HEK293 (cell line): Measurements from ENCODE around the gene ZNF70.
A peak's percentile ranks its signal among the peaks of the same experiment; 100 is the strongest.

Experiments used
- CTCF ChIA-PET: fragments of 350-600 bp; formaldehyde crosslinking; extraction: SDS; loops from one replicate; lab custom pipeline; 2021; ENCODE audit warnings: antibody characterized with exemption; lab: Yijun Ruan, JAX
- POLR2A ChIA-PET: fragments of 300-600 bp; formaldehyde crosslinking; extraction: SDS; loops from one replicate; lab custom pipeline; 2020; ENCODE audit warnings: antibody characterized with exemption, inconsistent platforms; lab: Yijun Ruan, JAX
- H3K27ac ChIP-seq: fragments of 200-500 bp; sonication (Bioruptor generic); 2 replicates; pipeline ENCODE4 v1.5.1; 2014; ENCODE audit warnings: low read depth, low read length, control low read depth, inconsistent platforms; ENCODE audit errors: extremely low read depth
- H3K36me3 ChIP-seq, 2 experiments: fragments of 200-500 bp in 1 of 2; sonication (Bioruptor generic) in 1 of 2; 1 replicate in 1 of 2; 2 replicates in 1 of 2; pipeline ENCODE4 v1.5.1; 2014 to 2017; ENCODE audit warnings: inconsistent platforms in 2 of 2, low read length in 2 of 2; ENCODE audit not compliant: control insufficient read depth in 2 of 2, insufficient read depth in 1 of 2
- H3K4me1 ChIP-seq: fragments of 200-500 bp; sonication (Bioruptor generic); 2 replicates; pipeline ENCODE4 v1.5.1; 2014; ENCODE audit warnings: mild to moderate bottlenecking, low read length, inconsistent platforms; ENCODE audit not compliant: control insufficient read depth, insufficient read depth
- H3K4me3 ChIP-seq: 2 replicates; pipeline ENCODE4 v1.5.1; 2011; ENCODE audit warnings: low read depth, mild to moderate bottlenecking, control low read depth, low read length, moderate library complexity
- H3K9me3 ChIP-seq: fragments of 200-500 bp; sonication (Bioruptor generic); 2 replicates; pipeline ENCODE4 v1.5.1; 2014; ENCODE audit warnings: low read depth, low read length, inconsistent platforms; ENCODE audit not compliant: control insufficient read depth, insufficient read depth
- ATF2 ChIP-seq: fragments of 450-650 bp; formaldehyde crosslinking; IDR thresholded peaks from 2 replicates; pipeline ENCODE4 v1.5.1; 2016; ENCODE audit warnings: missing biosample characterization, missing genetic modification characterization, low read depth
- GLIS2 ChIP-seq: fragments of 450-650 bp; formaldehyde crosslinking; IDR thresholded peaks from 2 replicates; pipeline ENCODE4 v1.5.1; 2016; ENCODE audit warnings: missing biosample characterization, missing genetic modification characterization
- OVOL3 ChIP-seq: fragments of 450-650 bp; formaldehyde crosslinking; IDR thresholded peaks from 2 replicates; pipeline ENCODE4 v1.5.1; 2016; ENCODE audit warnings: missing biosample characterization, missing genetic modification characterization
- SETDB1 ChIP-seq: IDR thresholded peaks from one replicate; pipeline ENCODE4 v1.6.1; 2017; ENCODE audit warnings: mild to moderate bottlenecking, low read length, moderate library complexity, mixed read lengths; ENCODE audit not compliant: insufficient read length
- SP2 ChIP-seq: fragments of 450-650 bp; formaldehyde crosslinking; IDR thresholded peaks from 2 replicates; pipeline ENCODE4 v1.5.1; 2016; ENCODE audit warnings: missing biosample characterization, missing genetic modification characterization
- ZFHX2 ChIP-seq: fragments of 450-650 bp; formaldehyde crosslinking; conservative IDR thresholded peaks from 2 replicates; pipeline ENCODE4 v1.5.1; 2016; ENCODE audit warnings: missing biosample characterization, missing genetic modification characterization
- ZNF155 ChIP-seq: fragments of 450-650 bp; formaldehyde crosslinking; IDR thresholded peaks from 2 replicates; pipeline ENCODE4 v1.5.1; 2016; ENCODE audit warnings: missing biosample characterization, missing genetic modification characterization
- ZNF214 ChIP-seq: fragments of 450-650 bp; formaldehyde crosslinking; IDR thresholded peaks from 2 replicates; pipeline ENCODE4 v1.5.1; 2017; ENCODE audit warnings: missing biosample characterization, mild to moderate bottlenecking, missing genetic modification characterization, borderline replicate concordance
- ZNF23 ChIP-seq: fragments of 450-650 bp; formaldehyde crosslinking; IDR thresholded peaks from 2 replicates; pipeline ENCODE4 v1.5.1; 2016; ENCODE audit warnings: missing biosample characterization, missing genetic modification characterization, borderline replicate concordance
- ZNF248 ChIP-seq: fragments of 450-650 bp; formaldehyde crosslinking; IDR thresholded peaks from 2 replicates; pipeline ENCODE4 v1.5.1; 2017; ENCODE audit warnings: missing biosample characterization, missing genetic modification characterization
- ZNF280C ChIP-seq: fragments of 450-650 bp; formaldehyde crosslinking; IDR thresholded peaks from 2 replicates; pipeline ENCODE4 v1.5.1; 2016; ENCODE audit warnings: missing biosample characterization, missing genetic modification characterization
- ZNF449 ChIP-seq: fragments of 450-650 bp; formaldehyde crosslinking; IDR thresholded peaks from 2 replicates; pipeline ENCODE4 v1.5.1; 2017; ENCODE audit warnings: missing biosample characterization, mild to moderate bottlenecking, missing genetic modification characterization, moderate library complexity
- ZNF596 ChIP-seq: fragments of 450-650 bp; IDR thresholded peaks from 2 replicates; pipeline ENCODE4 v1.5.0; 2018; ENCODE audit warnings: missing biosample characterization, mild to moderate bottlenecking, missing genetic modification characterization, moderate library complexity
- ZNF623 ChIP-seq: fragments of 450-650 bp; formaldehyde crosslinking; IDR thresholded peaks from 2 replicates; pipeline ENCODE4 v1.5.1; 2016; ENCODE audit warnings: missing biosample characterization, missing genetic modification characterization
- ZNF629 ChIP-seq: fragments of 450-650 bp; formaldehyde crosslinking; IDR thresholded peaks from 2 replicates; pipeline ENCODE4 v1.5.1; 2017; ENCODE audit warnings: missing biosample characterization, missing genetic modification characterization
- ZNF692 ChIP-seq: fragments of 450-650 bp; formaldehyde crosslinking; IDR thresholded peaks from 2 replicates; pipeline ENCODE4 v1.5.1; 2016; ENCODE audit warnings: missing biosample characterization, missing genetic modification characterization
- ZSCAN23 ChIP-seq: fragments of 450-650 bp; formaldehyde crosslinking; IDR thresholded peaks from 2 replicates; pipeline ENCODE4 v1.5.1; 2016; ENCODE audit warnings: missing biosample characterization, missing genetic modification characterization
- TF ChIP-seq, protein P1 (sequence below): fragments of 450-650 bp; formaldehyde crosslinking; IDR thresholded peaks from 2 replicates; pipeline ENCODE4 v1.5.1; 2016; ENCODE audit warnings: missing biosample characterization, missing genetic modification characterization

The ZNF70 gene

DNA sequence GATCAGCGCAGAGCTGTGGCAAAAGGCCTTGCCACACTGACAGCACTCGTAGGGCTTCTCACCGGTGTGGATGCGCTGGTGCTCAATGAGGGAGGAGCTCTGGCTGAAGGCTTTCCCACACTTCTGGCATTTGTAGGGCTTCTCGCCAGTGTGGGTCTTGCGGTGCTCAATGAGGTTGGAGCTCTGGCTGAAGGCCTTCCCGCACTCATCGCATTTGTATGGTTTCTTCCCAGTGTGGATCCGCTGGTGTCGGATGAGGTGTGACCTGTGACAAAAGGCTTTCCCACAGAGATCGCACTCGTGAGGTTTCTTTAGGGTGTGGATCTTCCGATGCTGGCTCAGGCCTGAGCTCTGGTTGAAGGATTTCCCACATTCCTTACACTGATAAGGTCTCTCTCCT lies 6.9 kb downstream of the ZNF70 start:
- Histone ChIP-seq H3K4me3 (no peak overlapping the region), H3K4me1 (no peaks in the 10 kb centered on the region), H3K36me3 (peaks cover 13 to 48% of the 10 kb centered on the region in 2 experiments), H3K9me3 (no peaks in the 10 kb centered on the region), H3K27ac (no peak overlapping the region)
- CTCF ChIA-PET = interaction anchor here (0.7 kb wide), 1 partner anchor 538 kb away, joined by 3 read pairs; no protein-coding TSS in a partner anchor
- no peak for TF ChIP-seq ZNF23 (tag by site-specific recombination)
- TF ChIP-seq SETDB1 = peak; percentile 77
- TF ChIP-seq ZNF596 (tag by site-specific recombination) = no peak
- TF ChIP-seq ZNF155 = no peak
- no peak for TF ChIP-seq ZNF623 (tag by site-specific recombination)
- TF ChIP-seq ZNF248 (tag by site-specific recombination) = no peak
- TF ChIP-seq OVOL3 (tag by site-specific recombination) = no peak
- no peak for TF ChIP-seq ZSCAN23 (tag by site-specific recombination)
- TF ChIP-seq ZNF214 (tag by site-specific recombination) = peak; percentile 51; the same call in 1 of the 2 replicates
- POLR2A ChIA-PET = interaction anchor here (0.6 to 2.0 kb wide), 2 partner anchors 18 to 27 kb away, joined by 3 to 7 read pairs; no protein-coding TSS in a partner anchor

GRCh38 chr22:23743303-23743705 lies 7.6 kb downstream of the ZNF70 start:
- POLR2A ChIA-PET = no interaction called here

GRCh38 chr22:23742505-23743264 lies 8.2 kb downstream of the ZNF70 start:
- TF ChIP-seq ZNF692 (tag by site-specific recombination) (no peak), ZNF214 (tag by site-specific recombination) (peak; percentile 45; the same call in 1 of the 2 replicates), ATF2 (tag by site-specific recombination) (no peak), SP2 (tag by site-specific recombination) (no peak), ZNF449 (tag by site-specific recombination) (no peak), ZNF280C (tag by site-specific recombination) (no peak)
- TF ChIP-seq, all 188 proteins: peak for 1
- ChIA-PET CTCF (interaction anchor here (0.6 to 1.2 kb wide), 2 partner anchors 25 to 108 kb away, joined by 3 to 5 read pairs; partner anchors contain the start of gene CHCHD10), POLR2A (no interaction called here)
- peaks cover 13 to 48% of the 10 kb centered on the region in 2 experiments for H3K36me3 ChIP-seq
- H3K4me3 ChIP-seq = no peak overlapping the region
- H3K27ac ChIP-seq = no peak overlapping the region
- no peaks in the 10 kb centered on the region for H3K4me1 ChIP-seq
- no peaks in the 10 kb centered on the region for H3K9me3 ChIP-seq

More at GRCh38 chr22:23743303-23743705, 7.6 kb downstream of the ZNF70 start:
- CTCF ChIA-PET = no interaction called here
- no peak overlapping the region for H3K4me3 ChIP-seq
- no peak overlapping the region for H3K27ac ChIP-seq
- H3K4me1 ChIP-seq = no peaks in the 10 kb centered on the region
- TF ChIP-seq, protein P1, sequence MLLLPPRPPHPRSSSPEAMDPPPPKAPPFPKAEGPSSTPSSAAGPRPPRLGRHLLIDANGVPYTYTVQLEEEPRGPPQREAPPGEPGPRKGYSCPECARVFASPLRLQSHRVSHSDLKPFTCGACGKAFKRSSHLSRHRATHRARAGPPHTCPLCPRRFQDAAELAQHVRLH (tag by site-specific recombination) = no peak
- TF ChIP-seq ZNF629 (no peak), GLIS2 (no peak), SETDB1 (no peak), ZFHX2 (tag by site-specific recombination) (no peak)
- TF ChIP-seq, all 188 proteins: peak for 0
- Histone ChIP-seq H3K36me3 (peaks cover 13 to 48% of the 10 kb centered on the region in 2 experiments), H3K9me3 (no peaks in the 10 kb centered on the region)
